BE2C (cell line): Measurements from ENCODE around the gene TFCP2L1.

Source experiments
- DNase-seq: peaks from one replicate; pipeline ENCODE4 v3.0.0-alpha.2; 2020
- H3K27me3 ChIP-seq: fragments of 250-450 bp; sonication (Bioruptor Pico); 2 replicates; pipeline ENCODE4 v1.5.1; 2020; ENCODE audit warnings: mild to moderate bottlenecking
- H3K36me3 ChIP-seq: fragments of 250-450 bp; sonication (Bioruptor Pico); 2 replicates; pipeline ENCODE4 v1.5.1; 2020; ENCODE audit warnings: mild to moderate bottlenecking
- H3K4me1 ChIP-seq: fragments of 250-450 bp; sonication (Bioruptor Pico); 2 replicates; pipeline ENCODE4 v1.5.1; 2020
- H3K4me3 ChIP-seq: 2 replicates; pipeline ENCODE4 v1.5.1; 2011; ENCODE audit warnings: low read depth, low read length
- H3K9me3 ChIP-seq: fragments of 250-450 bp; sonication (Bioruptor Pico); 2 replicates; pipeline ENCODE4 v1.5.1; 2020
- CTCF ChIP-seq: IDR thresholded peaks from 2 replicates; pipeline ENCODE4 v1.5.1; 2012; ENCODE audit warnings: mild to moderate bottlenecking, low read depth, low read length

Gene TFCP2L1

GRCh38 chr2:121173112-121173511, 111.9 kb downstream of the TFCP2L1 start:
- Histone ChIP-seq H3K27me3 (no peaks in the 10 kb centered on the region), H3K36me3 (no peaks in the 10 kb centered on the region), H3K4me3 (no peak overlapping the region), H3K9me3 (no peaks in the 10 kb centered on the region), H3K4me1 (no peaks in the 10 kb centered on the region)
- TF ChIP-seq CTCF = no peak
- no peak for DNase-seq

- Histone ChIP-seq H3K4me3 (no peak overlapping the region), H3K27me3 (no peaks in the 10 kb centered on the region), H3K4me1 (no peaks in the 10 kb centered on the region), H3K9me3 (no peaks in the 10 kb centered on the region), H3K36me3 (no peaks in the 10 kb centered on the region)
- no peak for TF ChIP-seq CTCF
- DNase-seq = no peak
These were observed 112.5 kb downstream of the TFCP2L1 start for GRCh38 chr2:121172456-121172855.

DNA sequence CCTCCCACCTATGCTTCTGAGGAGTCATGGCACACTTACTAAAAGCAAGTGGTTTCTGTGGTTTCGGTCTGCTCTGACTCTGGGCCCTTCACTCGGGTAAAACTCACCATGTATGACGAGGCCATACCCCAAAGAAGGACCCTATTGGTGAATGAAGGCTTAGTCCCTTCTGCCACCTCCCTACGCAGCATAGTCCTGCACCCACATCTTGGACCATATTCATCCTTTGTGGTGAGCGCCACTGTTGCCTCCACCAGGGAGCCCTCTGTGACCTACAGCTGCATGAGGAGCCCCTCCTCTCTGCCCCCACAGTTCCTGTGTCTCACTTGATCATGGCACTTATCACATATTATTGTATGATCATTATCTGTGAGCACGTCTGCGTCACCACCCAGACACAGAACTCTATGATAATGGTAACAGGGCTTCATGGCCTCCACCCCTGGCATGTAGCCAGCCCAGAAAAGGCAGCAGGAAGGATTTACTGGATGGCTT, 113.3 kb downstream of the TFCP2L1 start:
- H3K4me1 ChIP-seq = no peaks in the 10 kb centered on the region

DNA sequence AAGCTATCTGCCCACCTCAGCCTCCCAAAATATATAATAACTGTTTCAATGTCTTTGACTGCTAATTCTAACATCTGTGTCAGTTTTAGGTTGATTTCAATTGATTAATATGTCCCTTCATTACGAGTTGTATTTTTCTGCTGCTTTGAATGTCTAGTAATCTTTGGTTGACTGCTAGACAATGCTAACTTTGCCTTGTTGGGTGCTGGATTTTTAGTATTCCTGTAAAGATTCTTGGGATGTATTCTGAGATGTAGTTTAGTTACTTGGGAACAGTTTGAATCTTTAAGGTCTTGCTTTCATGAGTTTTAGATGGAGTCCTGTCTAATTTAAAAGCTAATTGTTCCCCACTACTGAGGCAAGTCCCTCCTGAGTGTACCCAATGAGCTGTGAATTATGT, 114.4 kb downstream of the TFCP2L1 start:
- no peaks in the 10 kb centered on the region for H3K36me3 ChIP-seq
- H3K4me1 ChIP-seq = no peaks in the 10 kb centered on the region
- DNase-seq = no peak
- no peak for TF ChIP-seq CTCF
- H3K27me3 ChIP-seq = no peaks in the 10 kb centered on the region
- H3K4me3 ChIP-seq = no peak overlapping the region
- no peaks in the 10 kb centered on the region for H3K9me3 ChIP-seq

More for the DNA sequence above, 113.3 kb downstream of the TFCP2L1 start:
- H3K4me3 ChIP-seq = no peak overlapping the region
- no peak for TF ChIP-seq CTCF
- H3K9me3 ChIP-seq = no peaks in the 10 kb centered on the region
- peak; percentile 56 for DNase-seq
- no peaks in the 10 kb centered on the region for H3K27me3 ChIP-seq
- H3K36me3 ChIP-seq = no peaks in the 10 kb centered on the region

- Histone ChIP-seq H3K9me3 (no peaks in the 10 kb centered on the region), H3K27me3 (no peaks in the 10 kb centered on the region), H3K36me3 (no peaks in the 10 kb centered on the region), H3K4me1 (no peaks in the 10 kb centered on the region), H3K4me3 (no peak overlapping the region)
- TF ChIP-seq CTCF = no peak
- DNase-seq = no peak
These were observed 117.6 kb downstream of the TFCP2L1 start for GRCh38 chr2:121167411-121167810.
